ENCODE results near the gene HECTD2.

- no peak for TF ChIP-seq EZH2phosphoT487 (IDR thresholded peaks at IDR 0.05; ENCODE audit: borderline replicate concordance, low read depth, low read length)
- no peak for TF ChIP-seq CTCF (conservative IDR thresholded peaks at IDR 0.05; ENCODE audit: low read length)
Measured at GRCh38 chr10:91444211-91445182, 34.4 kb downstream of the HECTD2 start.
